ENCODE data around the gene ADARB2.
A peak's percentile ranks its signal among the peaks of the same experiment; 100 is the strongest.

Gene ADARB2

GRCh38 chr10:1452777-1453176 lies 284.5 kb downstream of the ADARB2 start:
- Histone ChIP-seq H3K79me2 (ENCODE audit: control insufficient read depth, low read length) (no peaks in the 10 kb centered on the region), H3K4me3 (ENCODE audit: low read length) (no peak overlapping the region), H3K4me1 (ENCODE audit: control insufficient read depth, low read length) (peaks cover 76% of the 10 kb centered on the region), H3K27ac (ENCODE audit: low read depth, low read length) (no peak overlapping the region), H3K27me3 (ENCODE audit: control insufficient read depth, low read length) (no peaks in the 10 kb centered on the region), H3K4me2 (ENCODE audit: low read length) (no peak overlapping the region), H3K9me2 (replicated peaks; ENCODE audit: control insufficient read depth, low read length) (no peaks in the 10 kb centered on the region), H3K36me3 (ENCODE audit: control insufficient read depth, low read length) (peaks cover 3% of the 10 kb centered on the region; the same call in 1 of the 2 replicates), H3K9me3 (ENCODE audit: control insufficient read depth, insufficient read depth, low read length) (peaks cover 12% of the 10 kb centered on the region; the same call in 1 of the 2 replicates), H3F3A (ENCODE audit: control insufficient read depth, insufficient read depth) (peaks cover 18% of the 10 kb centered on the region), H4K20me1 (ENCODE audit: control insufficient read depth, insufficient read depth, low read depth, low read length) (no peaks in the 10 kb centered on the region)
- no peak for TF ChIP-seq EZH2phosphoT487 (IDR thresholded peaks at IDR 0.05; ENCODE audit: borderline replicate concordance, low read length)
- no peak for TF ChIP-seq CTCF (IDR thresholded peaks at IDR 0.05; ENCODE audit: low read depth, low read length, poor library complexity, severe bottlenecking)

- H3K27ac ChIP-seq (ENCODE audit: low read depth, low read length), result peak overlapping the region; percentile 9; the same call in 1 of the 2 replicates
- H3K27me3 ChIP-seq (ENCODE audit: control insufficient read depth, low read length), result no peaks in the 10 kb centered on the region
- H3K9me2 ChIP-seq (replicated peaks; ENCODE audit: control insufficient read depth, low read length), result no peaks in the 10 kb centered on the region
- H3K4me2 ChIP-seq (ENCODE audit: low read length), result peak overlapping the region; percentile 23; the same call in 1 of the 2 replicates
- no peak for TF ChIP-seq EZH2phosphoT487 (IDR thresholded peaks at IDR 0.05; ENCODE audit: borderline replicate concordance, low read length)
- TF ChIP-seq CTCF (IDR thresholded peaks at IDR 0.05; ENCODE audit: low read depth, low read length, poor library complexity, severe bottlenecking), result no peak
- H3K4me3 ChIP-seq (ENCODE audit: low read length), result no peak overlapping the region; the same call in 1 of the 2 replicates
- H3F3A ChIP-seq (ENCODE audit: control insufficient read depth, insufficient read depth), result peaks cover 18% of the 10 kb centered on the region
- H3K9me3 ChIP-seq (ENCODE audit: control insufficient read depth, insufficient read depth, low read length), result peaks cover 12% of the 10 kb centered on the region; the same call in 1 of the 2 replicates
- H3K36me3 ChIP-seq (ENCODE audit: control insufficient read depth, low read length), result peaks cover 3% of the 10 kb centered on the region; the same call in 1 of the 2 replicates
- H4K20me1 ChIP-seq (ENCODE audit: control insufficient read depth, insufficient read depth, low read depth, low read length), result no peaks in the 10 kb centered on the region
- H3K4me1 ChIP-seq (ENCODE audit: control insufficient read depth, low read length), result peaks cover 68% of the 10 kb centered on the region
- H3K79me2 ChIP-seq (ENCODE audit: control insufficient read depth, low read length), result no peaks in the 10 kb centered on the region
Measured at GRCh38 chr10:1451941-1452340, 285.4 kb downstream of the ADARB2 start.

GRCh38 chr10:1451362-1451888 lies 285.9 kb downstream of the ADARB2 start:
- TF ChIP-seq EZH2phosphoT487 (IDR thresholded peaks at IDR 0.05; ENCODE audit: borderline replicate concordance, low read length) (no peak), CTCF (IDR thresholded peaks at IDR 0.05; ENCODE audit: low read depth, low read length, poor library complexity, severe bottlenecking) (no peak)
- no peaks in the 10 kb centered on the region for H3K9me2 ChIP-seq (replicated peaks; ENCODE audit: control insufficient read depth, low read length)
- peak overlapping the region; percentile 9; the same call in 1 of the 2 replicates for H3K27ac ChIP-seq (ENCODE audit: low read depth, low read length)
- no peaks in the 10 kb centered on the region for H3K27me3 ChIP-seq (ENCODE audit: control insufficient read depth, low read length)
- peaks cover 18% of the 10 kb centered on the region for H3F3A ChIP-seq (ENCODE audit: control insufficient read depth, insufficient read depth)
- H3K4me3 ChIP-seq (ENCODE audit: low read length), result no peak overlapping the region; the same call in 1 of the 2 replicates
- peak overlapping the region; percentile 23; the same call in 1 of the 2 replicates for H3K4me2 ChIP-seq (ENCODE audit: low read length)
- no peaks in the 10 kb centered on the region for H3K79me2 ChIP-seq (ENCODE audit: control insufficient read depth, low read length)
- peaks cover 62% of the 10 kb centered on the region for H3K4me1 ChIP-seq (ENCODE audit: control insufficient read depth, low read length)
- H3K36me3 ChIP-seq (ENCODE audit: control insufficient read depth, low read length), result peaks cover 3% of the 10 kb centered on the region; the same call in 1 of the 2 replicates
- no peaks in the 10 kb centered on the region for H4K20me1 ChIP-seq (ENCODE audit: control insufficient read depth, insufficient read depth, low read depth, low read length)
- H3K9me3 ChIP-seq (ENCODE audit: control insufficient read depth, insufficient read depth, low read length), result peaks cover 12% of the 10 kb centered on the region; the same call in 1 of the 2 replicates

Data from DOHH2 (cell line).